Measurements from ENCODE around the gene MVB12B.

The MVB12B gene

DNA sequence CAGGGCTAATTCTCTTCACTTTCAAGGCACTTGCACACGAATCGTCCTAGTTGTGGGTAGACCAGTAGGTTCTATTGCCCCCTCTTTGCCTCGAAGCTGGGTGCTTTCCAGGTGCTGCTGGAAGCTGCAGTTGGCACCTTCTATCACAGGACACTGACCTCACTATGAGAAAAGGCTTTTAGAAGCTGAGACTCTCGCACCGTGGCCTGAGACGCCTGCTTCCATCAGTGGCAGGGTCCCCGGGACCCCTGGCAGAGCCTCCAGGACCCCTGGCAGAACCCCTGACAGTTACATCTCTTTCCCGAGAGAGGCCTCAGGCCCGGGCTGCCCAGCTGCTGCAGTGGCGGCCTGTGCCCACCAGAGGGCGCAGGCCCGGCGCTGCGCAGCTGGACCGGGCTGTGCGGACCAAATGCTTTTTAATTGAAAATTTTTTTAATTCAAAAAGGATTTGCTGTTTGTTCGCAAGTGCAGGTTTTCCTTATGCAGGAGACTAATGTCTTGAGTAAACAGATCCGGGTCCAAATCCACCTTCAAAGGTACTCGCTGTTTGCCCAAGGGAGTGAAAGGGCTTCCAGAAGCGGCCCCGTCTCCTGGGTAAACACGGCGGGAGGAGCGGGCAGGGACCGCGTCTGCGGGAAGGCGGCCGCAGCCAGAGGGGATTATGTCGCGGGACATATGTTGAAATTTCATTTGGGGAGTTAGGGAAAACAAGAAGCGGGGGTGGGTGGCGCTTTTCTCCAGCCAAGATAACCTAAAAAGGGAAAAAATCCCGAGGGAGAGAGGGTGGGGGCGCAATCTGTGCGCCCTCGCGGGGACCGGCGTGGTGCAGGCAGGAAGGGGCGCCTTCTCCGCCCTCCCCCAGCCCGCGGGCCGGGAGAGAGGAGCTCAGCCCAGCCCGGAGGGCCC lies 172.6 kb downstream of the MVB12B start:
- DNase-seq: no peak

DNA sequence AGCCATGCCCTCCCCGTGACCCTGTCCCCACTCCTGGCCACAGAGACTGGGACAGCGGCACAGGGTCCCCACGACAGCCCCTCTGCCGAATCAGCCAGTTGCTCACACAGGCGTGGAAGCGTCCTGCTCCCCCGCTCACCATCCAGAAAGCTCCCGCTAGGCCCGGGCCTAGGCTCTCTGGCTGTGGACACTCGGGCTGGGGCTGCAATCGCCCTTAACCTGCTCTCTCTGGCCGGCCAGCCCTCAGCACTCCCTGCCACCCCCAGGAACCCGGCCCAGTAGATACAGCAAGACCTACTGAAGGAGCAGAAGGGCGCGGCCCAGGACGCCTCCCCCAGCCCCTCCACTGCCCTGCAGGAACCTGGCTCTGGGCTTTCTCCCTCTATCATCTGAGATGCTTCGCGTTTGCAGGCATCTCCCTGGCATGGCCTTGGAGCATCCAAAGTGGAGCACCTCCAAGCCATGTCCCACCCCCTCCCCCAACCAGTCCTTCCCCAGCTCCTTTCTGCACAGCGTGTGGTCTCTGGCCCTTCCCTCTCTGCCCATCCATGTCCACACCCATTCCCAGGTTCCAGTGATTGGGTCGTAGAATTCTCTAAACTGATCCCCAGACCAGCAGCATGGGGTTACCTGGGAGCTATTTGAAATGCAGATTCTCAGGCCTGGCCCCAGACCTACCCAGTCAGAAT lies 173.4 kb downstream of the MVB12B start:
- DNase-seq: no peak

DNA sequence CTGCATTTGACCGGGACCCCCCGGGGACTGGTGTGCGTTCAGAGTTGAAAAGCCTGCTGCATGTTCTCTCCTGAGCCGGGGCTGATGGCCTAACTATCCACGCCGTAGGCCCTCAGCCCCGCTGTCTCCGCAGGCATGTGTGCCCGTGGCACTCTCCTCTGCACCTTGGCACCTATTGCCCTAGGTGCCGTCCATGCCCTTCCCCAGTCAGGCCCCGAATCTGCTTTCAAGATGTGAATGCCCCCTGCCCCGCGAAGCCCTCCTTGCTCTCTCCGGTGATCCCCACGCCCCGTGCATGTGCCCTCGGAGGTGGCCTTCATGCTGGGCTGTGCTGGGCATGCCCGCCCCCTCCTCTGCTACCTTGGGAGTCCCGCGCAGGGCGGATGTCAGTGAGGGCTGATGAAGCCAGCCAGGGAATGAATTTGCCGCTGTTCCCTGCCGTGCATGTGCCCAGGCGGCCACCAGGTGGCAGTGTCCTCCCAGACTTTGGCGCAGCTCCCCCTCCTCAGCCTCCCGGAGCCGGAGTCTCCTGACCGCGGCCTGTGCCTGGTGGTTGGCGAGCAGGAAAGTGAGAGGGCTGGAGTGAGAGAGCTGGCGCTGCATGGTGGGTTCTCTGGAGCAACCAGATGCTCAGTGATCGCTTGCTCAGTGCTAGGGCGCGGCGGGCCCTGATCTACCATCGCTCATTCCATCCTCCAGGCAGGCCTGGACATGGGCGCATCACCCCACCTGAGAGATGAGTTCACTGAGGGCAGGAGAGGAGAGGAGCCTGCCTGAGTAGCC lies 174.2 kb downstream of the MVB12B start:
- no peak for DNase-seq

DNA sequence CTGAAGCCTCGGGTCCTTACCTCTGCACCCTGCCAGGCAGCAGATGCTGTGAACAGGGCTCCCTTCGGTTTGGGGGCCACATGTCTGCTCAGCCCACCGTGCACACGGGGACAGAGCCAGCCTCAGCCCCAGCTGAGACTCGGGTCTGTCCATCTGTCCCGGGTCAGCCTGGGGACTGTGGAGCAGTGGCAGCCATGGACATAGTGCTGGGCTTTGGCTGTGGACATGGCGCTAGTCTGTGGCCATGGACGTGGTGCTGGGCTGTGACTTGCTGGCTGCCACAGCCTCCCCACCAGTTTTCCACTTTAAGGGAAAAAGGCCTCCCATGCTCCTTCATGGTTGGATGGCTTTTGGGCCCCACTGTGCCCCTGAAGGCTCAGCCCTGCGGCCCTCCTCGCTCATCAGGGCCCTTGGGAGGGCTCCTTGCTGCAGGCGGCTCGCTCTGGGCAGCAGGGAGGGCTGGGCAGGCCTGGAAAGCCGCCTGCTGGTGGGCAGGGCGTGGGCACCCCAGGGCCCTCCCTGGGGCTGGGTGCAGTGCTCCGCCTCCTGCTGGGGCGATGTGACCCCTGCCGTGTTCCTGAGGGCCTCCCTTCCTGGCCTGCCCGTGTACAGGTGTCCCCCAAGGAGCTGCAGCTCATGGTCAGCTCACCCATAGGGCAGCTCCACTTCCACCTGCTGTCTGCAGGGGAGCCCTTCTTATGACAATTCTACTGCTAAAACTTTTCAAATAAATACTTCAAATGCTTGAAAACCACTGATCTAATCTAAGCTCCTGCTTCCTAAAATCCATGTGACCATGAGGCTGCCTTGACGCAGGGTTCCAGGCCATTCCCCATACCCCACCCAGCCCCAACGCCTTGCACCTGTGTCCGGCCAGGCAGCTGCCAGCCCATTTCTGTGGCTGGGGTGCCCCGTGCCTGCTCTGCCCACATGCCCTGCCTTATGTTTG lies 175.0 kb downstream of the MVB12B start:
- DNase-seq: no peak

DNA sequence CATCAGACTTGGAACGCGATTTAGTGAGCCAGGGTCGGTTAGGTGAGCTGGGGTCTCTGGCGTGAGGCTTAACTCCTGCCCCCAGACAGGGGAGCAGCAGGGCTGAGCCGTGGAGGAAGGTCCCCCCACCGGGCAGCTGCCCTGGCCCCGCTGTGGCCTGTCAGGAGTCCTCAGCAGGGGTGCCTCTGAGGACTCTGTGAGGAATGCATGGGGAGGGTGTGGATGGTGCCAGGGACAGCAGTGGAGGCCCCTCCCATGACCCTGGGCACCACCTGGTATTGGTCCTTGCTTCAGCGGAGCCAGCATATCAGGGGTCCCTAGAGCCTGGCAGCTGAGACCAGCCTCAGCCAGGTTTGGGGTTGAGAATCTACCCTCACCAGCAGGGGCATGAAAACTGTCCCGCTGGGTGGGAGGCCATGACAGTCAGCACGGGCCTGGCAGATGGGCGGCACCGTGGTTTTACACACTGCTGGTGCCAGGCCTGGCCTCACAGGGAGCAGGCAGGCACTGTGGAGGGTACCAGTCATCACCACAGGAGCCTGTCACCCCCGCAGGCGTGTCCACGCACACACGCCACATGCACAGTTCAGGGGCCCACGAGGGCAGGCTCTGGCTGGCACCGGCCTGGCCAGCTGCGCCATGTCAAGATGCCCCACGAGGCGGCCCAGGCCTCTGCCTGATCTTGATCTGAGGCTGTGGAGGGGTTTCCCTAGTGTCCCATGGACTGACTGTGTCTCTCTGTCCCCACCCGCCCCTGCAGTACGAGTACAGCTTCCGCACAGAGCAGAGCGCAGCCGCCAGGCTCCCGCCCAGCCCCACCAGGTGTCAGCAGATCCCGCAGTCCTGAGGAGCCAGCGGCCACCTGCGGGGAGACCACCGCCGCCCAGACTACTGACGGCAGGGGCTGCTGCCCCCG lies 176.0 kb downstream of the MVB12B start:
- DNase-seq: no peak

- DNase-seq: no peak
Observed at GRCh38 chr9:126503333-126504085, 176.9 kb downstream of the MVB12B start.

DNA sequence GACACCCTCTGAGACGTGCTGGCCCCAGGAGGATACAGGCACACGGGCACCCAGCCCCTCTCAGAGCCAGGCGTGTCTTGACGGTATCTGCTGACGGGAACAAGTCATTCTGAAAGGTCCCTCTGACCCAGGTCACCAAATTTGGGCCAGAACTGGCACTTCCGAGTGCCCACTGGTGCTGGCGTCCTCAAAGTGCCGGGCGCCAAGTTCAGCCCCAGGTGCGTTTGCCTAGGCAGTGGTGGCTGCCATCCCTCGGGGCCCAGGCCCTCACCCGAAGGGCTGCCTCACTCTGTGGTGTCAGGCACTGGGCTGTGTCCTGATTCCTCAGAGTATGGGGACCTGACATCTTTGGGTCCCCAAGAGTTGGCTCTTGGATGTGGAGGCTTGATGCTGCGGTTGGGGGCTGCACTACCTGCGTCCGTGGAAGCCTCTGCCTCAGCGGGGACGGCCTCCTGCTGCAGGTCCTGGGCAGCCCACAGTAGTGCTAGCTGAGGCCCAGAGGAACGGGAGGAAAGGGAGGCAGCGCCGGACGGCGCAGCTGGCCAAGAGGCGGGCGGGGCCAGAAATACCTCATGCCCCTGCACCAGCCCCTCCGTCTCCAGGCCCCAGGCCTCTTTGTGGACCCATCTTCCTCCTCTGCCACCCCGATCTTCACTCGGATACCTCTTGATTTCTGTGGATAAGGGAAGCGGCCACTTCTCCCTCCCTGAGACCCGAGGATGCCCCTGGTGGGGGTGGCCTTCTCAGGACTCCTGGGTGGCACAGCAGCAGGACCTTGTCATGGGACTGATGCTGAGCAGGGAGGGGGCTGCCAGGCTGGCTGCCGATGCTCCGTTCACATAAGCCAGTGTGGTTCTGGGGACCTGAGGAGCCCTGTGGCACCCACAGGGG lies 177.7 kb downstream of the MVB12B start:
- no peak for DNase-seq

GRCh38 chr9:126504977-126505455 lies 178.4 kb downstream of the MVB12B start:
- DNase-seq: no peak

GRCh38 chr9:126505697-126506346 lies 179.2 kb downstream of the MVB12B start:
- no peak for DNase-seq

DNA sequence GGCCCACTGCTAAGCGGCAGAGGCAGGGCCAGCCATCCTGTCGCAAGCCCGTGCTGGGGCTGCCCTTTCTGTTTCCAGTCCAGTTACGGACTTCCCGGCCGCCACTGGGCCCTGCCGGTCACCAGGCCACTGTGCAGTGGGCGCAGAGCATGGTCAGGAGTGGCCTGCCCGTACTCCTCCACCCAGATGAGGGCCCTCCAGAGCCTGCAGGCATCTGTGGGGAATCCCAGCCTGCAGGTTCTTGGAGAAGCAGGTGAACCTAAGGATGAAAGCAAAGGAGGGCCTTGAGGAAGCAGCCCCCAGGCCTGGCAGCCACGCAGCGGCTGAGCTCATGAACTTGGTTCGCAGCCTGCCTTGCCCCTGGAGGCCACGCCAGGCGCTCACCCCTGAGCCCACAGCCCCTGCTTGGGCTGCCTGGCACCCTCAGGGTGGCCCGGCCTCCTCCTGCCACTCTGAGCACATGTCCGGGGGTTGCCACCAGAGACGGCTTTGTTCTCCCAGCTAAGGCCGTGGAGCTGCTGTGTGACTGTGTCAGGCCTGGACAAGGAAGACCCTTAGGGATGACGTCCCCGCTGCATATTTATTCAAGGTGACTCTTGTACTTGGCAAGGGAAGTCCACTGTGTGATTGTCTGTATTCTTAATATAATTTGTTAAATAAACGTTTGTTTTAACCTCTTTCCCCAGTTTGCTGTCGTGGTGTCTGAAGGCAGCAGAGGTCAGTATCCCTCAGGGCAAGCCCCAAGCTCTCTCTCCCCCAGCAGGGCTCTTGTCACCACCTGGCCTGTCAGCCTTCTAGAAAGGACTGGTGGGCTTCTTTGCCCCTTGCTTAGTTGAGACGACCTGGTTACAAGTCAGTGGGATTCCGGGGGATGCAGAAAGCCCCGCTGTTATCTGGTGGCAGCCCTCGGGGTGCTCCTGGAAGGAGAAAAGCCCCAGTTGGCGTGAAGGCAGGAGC lies 180.0 kb downstream of the MVB12B start:
- DNase-seq: no peak

GRCh38 chr9:126507318-126508109 lies 180.9 kb downstream of the MVB12B start:
- no peak for DNase-seq

- DNase-seq: no peak
Observed at GRCh38 chr9:126508171-126508591, 181.6 kb downstream of the MVB12B start.

GRCh38 chr9:126508928-126509327 lies 182.3 kb downstream of the MVB12B start:
- no peak for DNase-seq

DNA sequence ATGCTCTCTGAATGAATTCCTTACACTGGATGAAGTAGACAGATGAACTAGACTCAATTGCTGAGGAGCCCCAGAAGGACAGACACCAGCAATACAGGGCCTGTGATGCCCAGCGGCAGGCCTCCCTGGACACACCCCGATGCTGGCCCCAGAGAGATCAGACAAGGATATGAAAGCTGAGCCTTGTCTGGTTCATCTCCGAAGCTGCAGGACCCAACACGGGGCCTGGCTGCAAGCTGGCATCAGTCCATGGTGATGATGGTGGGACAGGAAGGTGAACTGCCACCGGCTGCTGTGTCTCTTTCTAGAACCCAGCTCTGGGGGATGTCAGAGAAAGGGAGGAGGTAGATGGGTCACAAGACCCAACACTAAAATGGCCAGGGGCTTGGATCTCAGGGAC lies 183.1 kb downstream of the MVB12B start:
- DNase-seq: no peak

DNA sequence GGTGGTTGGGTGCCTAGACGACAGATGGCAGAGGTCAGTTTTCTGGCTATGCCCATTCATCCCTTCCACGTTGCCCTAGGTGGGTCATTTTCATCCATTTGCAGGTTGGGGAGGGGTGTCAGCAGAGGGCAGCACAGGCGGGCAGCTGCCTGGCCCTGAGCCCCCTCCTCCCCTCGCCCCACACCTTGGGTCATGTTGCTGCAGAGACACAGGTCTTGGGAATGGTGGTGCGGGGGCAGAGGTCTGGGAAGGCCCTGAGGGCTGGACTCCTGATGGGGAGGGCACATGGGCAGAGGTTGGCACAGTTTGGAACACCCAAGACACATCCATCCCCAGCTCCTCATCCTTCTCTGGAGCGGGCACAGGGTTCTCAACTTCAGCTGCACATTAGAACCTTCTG lies 183.9 kb downstream of the MVB12B start:
- DNase-seq: no peak

DNA sequence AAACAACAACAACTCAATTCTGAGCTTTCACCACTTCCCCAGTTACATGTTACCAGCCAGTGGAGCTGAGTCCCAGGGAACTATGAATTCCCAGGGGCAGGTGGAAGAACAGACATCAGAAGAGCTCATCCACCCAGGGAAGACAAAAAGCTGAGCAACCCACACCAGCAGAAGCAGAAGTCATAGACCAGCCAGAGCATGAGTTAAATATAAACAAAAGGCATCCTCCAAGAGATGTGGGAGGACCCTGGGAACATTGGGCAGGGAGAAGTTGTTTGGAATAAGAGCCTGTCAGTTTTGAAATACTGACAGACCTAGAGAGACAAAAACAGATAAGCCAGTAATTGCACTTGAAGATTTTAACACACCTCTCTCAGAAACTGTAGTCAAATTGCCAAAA lies 184.8 kb downstream of the MVB12B start:
- DNase-seq: no peak

Measured in NCI-H1436 treated with DMSO at 0.1 percent for 48 hours (cell line).